IPS-NIHi7 (cell line): ENCODE results near the gene MED31.
"Not testable (repeated sequence)": the region's sequence is repeated elsewhere in the genome, so short reads cannot be mapped to it uniquely, and the experiment has no call there.

Experiments
- DNase-seq: peaks from one replicate; pipeline ENCODE4 v3.0.0; 2012; ENCODE audit warnings: mixed read lengths; ENCODE audit errors: extremely low spot score

MED31 gene

DNA sequence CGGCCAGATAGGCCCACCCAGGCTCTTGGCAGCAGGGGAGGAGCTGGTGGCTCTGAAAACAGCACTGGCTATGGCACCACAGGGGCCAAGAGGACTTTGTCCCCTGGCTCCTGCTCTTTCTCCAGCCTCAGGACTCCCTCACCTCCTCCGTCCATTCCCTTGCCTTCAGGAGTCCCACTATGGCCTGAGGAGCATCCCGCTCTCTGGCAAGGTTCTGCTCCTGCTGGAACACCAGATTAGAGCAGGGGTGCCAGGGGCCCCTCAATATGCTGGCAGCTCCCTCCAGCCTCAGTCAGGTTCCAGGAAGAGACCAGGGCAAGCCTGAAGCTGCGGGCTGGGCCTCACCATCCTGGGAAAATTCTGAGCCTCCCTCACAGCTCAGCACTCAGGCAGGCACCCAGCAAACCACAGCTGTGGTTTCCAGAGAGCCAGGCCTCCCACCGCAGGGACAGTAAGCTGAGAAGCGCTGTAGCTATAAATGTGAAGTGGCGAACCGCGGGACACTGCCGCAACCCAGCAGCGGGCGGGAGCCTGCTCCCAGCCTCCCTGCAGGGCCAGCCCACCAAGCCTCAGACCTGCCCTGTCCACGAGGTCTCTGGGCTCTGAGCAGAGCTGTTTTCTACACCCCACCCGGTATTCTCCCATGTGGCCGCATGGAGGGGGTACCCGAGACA lies 25.9 kb upstream of the MED31 start:
- no peak for DNase-seq

DNA sequence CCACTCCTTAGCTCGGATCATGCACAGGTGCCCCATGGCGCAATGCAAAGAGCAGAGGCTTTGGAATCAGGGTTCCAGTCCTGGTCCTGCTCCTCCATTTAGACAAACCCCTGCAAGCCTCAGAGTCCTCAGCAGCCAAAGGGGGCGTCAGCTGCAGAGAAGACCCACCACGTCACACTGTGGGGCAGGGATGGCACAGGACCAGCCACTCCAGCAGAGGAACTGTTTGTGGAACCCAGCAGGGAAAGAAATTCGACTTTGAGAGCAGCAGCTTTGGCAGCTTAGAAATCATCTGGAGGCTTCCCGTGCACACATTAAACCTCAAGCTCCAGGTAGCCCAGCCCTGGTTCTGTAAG lies 25.4 kb upstream of the MED31 start:
- no peak for DNase-seq

DNA sequence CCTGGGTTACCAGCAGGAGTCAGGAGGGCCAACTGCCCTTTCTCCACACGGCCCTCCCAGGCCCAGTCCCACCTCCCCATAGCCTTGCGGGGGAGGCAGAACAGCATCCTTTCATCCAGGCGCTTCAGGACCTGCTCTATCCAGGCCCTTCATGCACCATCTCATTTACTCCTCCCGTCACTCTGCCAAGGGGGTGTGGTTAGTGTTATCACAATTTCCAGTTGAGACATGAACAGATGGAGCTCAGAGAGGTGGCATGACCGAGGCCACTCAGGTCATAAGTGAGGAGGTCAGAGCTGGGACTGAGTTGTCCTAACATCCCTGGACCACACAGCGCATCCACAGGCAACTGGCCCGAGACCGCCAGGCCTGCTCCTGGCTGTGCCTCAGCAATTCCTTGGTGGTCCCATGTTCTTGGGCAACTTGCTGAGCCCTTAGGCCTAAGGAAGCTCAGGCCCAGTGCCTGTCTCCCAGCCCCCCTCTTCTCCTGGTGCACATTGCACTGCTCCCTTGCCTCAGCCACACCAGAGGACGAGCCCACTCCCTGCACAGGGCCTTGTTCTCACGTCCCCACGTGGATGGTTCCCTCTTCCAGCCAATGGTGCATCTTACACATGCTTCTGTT lies 23.9 kb upstream of the MED31 start:
- DNase-seq = no peak

DNA sequence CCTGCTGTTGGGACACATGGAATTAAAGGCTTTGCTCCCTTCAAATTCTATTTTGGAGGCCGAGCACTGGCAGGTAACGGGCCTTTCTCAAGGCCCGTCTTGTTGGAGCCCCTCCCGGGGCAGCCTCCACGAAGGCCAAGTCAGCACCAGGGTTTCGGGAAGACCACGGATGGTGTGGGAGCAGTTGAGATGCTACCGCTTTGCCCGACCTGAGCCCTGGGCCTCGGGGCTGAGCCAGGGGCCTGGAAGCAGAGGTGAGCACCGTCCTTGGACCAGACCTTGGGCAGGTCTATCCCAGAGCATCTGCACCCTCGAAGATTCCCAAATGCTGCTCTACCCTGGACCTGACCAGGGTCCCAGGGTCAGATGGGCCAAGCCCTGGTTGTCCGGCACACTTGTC lies 23.2 kb upstream of the MED31 start:
- DNase-seq = no peak

DNA sequence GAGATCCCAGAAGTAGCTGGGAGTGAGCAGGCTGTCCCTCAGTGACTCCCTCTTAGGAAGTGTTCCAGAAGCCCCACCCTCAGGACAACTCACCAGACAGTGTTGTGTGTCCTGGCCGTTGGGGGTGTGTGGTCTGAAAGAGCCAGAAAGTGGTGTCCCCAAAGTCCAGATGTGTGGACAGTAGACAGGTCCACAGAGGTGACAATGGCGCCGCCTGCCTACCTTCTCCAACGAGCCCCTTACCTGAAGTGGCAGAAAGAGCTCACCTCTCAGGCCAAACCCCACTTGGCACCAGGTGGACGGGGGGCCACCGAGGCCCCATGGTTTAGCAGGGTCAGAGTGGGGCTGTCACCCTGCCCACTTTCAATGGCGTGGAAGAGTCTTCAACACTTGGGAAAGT lies 20.0 kb upstream of the MED31 start:
- no peak for DNase-seq

DNA sequence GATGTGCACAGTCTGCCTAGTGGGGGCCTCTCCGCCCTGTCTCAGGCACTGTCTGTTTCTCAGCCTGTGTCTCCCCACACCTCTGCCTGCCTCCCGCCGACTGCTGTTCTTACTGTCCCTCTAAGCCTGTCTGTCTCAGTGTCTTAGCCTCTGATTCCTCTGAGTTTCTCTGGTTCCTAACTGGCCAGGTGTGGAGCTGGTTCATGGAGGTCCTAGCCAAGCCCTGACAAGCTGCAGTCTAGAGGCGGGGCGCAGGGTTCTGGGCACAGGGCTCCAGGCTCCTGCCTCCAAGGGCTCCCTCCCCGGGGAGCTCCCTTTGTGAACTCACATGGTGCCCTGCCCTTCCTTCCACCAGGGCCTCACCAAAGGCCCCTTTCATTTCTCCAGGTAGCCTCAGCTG lies 19.6 kb upstream of the MED31 start:
- DNase-seq = peak; percentile 7

DNA sequence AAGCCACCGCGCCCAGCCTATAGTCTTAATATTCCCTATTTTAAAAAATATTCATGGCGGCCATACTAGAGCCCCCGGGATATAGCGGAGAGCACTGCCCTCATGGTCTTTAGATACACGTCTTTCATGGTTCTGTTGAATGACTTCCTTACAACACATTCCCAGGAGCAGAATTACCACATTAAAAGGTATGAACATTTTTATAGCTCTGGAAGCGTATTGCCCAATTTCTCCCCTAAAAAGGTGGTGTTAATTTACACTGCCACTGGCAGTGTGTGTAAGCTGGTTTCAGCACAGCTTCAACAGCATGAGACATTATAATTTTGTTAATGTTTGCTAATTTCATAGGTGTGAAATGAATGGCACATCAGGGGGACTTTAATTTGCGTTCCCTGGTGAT lies 19.2 kb upstream of the MED31 start:
- no peak for DNase-seq

DNA sequence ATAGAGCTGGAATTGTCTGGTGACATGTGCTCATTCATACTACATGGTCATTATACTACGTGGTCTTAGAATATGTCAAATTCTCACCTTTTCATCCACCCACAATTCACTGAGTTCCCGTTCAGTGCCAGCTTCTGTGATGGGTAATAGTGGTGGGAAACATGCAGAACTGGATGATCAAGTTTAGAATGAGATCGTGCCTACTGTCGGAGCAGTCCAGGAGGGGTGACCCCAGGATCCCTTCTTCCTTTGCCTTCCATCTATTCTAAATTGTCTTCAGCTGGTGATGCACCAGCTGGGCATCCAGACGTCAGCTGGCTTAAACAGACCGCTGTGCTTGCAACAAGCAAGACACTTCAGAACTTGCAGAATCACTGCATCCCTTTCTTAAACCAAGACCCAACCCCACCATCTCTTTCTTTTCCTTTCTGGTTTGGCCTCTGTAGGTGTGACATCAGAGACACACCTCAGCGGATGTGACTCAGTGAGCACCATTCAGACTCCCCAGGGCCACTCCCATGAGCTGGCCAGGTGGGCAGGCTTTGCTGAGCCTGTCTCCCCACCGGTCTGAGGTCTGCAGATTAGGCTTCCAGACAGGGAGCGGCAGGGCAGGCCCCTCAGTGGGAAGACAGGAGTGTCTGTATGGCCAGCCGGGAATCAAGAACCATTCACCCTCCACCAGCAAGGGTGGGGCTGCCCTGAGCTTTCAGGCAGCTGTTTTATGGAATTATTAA lies 18.2 kb upstream of the MED31 start:
- DNase-seq = peak; percentile 16

DNA sequence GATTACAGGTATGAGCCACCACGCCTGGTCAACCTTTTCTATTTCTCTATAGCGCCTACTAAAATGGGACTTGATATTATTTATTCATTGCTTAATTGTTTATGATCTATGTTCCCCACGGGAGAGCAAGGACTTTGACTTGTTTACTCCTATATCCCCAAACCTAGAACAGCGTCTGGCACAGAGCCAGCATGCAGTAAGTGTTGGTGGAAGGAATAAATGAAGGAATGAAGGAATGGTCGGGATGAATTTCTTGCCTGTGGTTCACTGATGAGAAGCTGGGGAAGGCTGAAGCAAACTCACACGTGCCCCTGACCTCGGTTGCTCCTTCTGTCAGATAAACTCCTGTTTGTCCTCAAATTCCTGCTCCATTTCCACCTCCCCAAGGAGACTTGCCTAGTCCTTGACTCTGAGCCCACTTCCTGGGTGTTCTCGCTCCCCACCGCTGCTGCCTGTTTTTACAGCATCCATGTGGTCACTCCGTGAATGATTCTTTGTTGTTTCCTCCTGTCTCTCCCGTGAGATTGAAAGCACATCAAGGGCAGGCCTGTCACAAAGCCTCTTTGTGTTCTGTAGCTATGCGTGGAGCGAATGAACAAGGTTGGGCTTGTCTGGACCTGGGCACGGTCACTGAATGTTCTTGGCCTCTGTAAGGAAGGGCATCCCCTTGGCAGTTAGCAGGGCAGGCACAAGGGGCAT lies 17.5 kb upstream of the MED31 start:
- no peak for DNase-seq

DNA sequence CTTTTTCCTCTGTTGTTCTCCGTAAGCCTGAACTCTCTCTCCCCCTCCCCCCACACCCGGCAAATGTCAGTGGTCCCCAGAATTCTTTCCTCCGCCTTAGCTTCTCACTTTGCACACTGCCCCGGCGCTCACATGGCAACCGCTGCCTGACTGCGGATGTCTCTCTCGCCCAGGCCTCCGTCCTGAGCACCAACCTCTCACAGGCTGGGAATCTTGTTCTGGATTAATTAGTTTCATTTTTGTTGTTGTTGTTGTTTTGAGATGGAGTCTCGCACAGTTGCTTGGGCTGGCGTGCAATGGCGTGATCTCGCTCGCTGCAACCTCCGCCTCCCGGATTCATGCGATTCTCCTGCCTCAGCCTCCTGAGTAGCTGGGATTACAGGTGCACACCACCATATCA lies 16.8 kb upstream of the MED31 start:
- DNase-seq = no peak

DNA sequence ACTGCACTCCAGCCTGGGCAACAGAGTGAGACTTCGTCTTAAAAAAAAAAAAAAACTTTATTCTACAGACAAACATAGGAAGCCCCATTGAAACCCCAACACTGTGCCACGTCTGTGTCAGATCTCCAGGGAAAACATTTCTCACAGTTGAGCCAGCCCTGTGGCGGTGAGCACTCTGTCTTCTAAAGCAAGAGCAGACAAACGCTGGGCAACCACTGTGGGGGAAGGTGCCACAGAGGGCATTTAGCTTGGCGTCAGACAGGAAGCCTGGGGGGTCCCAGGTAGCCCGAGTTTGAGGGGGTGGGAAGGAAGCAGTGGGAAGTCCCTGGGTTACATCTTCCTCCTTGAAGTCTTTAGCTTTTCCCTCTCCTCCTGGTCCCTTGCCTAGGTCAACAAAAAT lies 16.1 kb upstream of the MED31 start:
- no peak for DNase-seq

DNA sequence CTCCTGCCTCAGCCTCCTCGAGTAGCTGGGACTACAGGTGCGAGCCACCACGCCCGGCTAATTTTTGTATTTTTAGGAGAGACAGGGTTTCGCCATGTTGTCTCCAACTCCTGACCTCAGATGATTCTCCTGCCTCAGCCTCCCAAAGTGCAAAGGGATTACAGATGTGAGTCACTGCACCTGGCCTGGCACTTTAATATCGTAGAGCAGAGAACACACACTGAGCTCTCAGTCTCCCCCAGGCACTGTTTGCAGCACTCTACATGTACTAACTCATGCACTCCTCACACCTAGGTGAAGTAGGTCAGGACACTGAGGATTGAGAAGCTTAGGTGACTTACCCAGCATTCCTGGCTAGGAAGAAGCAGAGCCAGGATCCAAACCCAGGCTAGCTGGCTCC lies 15.2 kb upstream of the MED31 start:
- no peak for DNase-seq

DNA sequence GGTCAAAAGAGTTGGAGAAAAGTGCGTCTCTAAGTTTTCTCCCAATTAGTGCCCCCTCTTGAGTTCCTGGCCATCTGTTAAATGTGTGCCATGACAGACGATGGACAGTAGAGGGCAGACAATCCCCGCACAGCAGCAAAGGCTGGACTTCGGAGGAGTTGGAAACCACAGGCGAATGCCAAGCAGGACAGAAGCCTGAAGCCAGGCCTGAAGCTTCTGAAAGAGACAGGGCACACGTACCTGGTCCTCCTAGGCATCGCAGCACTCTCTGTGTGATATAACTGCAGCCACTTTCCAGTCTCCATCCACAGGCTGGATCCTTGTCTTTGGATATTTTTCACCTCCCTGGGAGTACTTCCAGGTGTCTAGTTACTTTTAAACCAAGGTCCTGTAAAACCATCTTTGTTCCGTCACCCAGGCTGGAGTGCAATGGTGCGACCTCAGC lies 14.7 kb upstream of the MED31 start:
- peak; percentile 85 for DNase-seq

DNA sequence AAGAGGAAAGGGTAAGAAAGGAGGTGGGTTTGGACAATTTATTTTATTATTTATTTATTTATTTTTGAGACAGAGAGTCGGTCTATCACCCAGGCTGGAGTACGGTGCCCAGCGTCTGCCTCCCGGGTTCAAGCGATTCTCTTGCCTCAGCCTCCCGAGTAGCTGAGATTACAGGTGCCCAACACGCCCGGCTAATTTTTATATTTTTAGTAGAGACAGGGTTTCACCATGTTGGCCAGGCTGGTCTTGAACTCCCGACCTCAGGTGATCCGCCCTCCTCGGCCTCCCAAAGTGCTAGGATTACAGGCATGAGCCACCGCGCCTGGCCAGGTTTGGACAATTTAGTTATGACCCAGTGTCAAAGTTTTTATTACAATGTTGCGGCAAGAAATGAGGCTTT lies 11.8 kb upstream of the MED31 start:
- DNase-seq = not testable (repeated sequence)

DNA sequence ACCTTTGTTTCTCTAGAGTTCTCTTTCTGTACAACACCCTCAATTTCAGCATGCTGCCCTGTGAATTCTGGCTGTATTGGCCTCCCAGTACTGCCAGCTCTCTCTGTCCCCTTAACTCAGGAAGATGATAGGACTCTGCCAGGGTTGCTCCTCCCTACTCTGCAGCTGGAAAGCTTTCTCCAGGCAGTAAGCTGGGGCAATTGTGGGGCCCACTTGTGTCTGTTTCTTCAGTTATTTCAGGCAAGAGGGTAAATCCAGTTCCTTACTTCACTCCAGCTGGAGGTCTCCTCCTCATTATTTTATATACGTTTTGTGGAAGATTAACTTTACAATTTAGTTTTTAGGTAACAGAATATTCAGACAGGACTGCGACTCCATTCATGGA lies 10.1 kb upstream of the MED31 start:
- DNase-seq = no peak

DNA sequence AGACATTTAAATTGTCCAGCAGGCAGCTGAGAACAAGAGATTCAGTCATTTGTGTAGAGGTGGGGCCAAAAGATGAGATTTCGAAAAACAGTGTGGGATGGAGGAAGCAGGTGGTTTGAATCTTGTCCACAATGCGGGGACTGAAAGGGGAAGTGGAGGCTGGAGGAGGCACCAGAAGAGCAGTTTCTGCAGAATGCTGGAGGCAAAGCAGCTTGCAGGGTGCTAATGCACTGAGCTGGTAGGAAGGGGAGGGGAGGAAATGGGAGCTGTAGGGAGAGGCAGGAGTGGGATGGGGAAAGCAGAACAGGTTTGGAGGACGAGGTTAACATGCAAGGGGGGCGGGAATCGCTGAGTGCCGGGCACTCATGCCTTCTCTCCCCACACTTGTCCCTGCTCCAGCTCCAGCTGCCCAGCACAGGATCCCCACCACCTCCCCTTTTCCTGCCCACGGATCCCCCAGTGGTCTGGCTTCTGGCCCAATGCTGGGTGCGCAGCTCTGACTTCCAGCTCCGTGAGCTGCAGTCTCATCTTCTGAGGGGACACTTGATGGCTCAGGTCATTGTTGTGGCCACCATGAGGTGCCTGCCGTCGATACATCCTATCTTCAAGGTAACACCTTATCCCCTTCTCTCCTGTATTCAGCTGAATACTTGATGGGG lies 9.5 kb upstream of the MED31 start:
- no peak for DNase-seq

DNA sequence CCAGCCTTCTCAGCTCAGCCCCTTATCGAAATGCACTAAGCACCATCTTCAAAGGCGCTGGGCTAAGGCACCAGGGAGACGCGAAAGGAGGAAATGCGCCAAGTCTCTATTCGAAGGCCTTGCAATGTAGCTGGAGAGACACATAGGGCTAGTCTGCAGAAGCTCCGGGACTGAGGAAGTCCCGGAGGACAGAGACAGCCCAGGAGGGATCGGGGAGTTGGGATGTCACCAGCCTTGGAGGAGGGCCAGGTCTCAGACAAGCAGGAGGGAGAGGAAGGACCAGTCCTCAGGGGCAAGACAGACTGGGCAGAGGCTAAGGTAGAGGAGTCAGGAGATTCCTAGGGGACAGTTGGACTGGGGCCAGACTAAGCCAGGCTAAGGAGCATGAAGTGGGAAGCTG lies 8.7 kb upstream of the MED31 start:
- no peak for DNase-seq

DNA sequence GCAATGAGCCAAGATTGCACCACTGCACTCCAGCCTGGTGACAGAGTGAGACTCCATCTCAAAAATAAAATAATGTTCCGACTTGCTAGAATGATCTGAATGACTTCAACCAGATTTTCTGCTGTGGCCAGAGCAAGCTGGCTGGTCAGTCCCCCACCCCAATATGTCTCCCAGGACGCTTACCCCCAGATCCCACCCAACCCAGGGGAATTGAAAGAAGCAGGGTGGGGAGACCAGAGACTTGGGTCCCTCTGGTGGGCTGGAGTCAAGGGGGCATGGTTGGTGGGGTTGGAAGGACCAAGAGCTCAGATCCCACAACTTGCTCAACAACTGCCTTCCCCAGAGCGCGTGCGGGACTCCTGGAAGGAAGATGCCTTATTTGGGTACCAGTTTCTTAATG lies 7.0 kb upstream of the MED31 start:
- DNase-seq = not testable (repeated sequence)

DNA sequence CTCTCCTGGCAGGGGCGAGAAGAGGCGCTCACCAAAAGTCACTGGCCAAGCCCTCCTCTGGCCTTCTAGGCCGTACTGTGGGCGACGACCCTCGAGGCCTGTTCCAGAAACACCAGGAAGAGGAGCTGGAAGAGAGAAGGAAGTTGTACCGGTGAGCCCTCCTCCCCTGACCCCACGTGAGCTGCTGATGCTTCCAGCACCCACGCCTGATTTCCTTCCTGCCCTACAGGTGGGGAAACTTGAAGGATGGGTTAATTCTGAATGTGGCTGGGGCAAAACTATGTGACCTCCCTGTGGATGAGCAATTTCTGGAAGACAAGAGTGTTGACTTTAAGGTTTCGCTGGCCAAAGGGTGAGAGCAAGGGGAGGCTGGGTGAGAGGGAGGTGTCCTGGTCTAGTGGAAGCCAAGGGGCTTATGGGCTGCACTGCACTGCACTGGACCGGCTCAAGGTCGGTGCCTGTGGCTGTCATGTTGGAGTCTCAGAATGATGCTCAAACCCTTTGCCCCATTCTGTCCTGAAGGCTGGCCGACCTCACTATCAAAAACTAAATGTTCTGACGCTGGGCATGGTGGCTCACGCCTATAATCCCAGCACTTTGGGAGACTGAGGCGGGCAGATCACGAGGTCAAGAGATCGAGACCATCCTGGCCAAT lies 6.4 kb upstream of the MED31 start:
- DNase-seq = no peak

DNA sequence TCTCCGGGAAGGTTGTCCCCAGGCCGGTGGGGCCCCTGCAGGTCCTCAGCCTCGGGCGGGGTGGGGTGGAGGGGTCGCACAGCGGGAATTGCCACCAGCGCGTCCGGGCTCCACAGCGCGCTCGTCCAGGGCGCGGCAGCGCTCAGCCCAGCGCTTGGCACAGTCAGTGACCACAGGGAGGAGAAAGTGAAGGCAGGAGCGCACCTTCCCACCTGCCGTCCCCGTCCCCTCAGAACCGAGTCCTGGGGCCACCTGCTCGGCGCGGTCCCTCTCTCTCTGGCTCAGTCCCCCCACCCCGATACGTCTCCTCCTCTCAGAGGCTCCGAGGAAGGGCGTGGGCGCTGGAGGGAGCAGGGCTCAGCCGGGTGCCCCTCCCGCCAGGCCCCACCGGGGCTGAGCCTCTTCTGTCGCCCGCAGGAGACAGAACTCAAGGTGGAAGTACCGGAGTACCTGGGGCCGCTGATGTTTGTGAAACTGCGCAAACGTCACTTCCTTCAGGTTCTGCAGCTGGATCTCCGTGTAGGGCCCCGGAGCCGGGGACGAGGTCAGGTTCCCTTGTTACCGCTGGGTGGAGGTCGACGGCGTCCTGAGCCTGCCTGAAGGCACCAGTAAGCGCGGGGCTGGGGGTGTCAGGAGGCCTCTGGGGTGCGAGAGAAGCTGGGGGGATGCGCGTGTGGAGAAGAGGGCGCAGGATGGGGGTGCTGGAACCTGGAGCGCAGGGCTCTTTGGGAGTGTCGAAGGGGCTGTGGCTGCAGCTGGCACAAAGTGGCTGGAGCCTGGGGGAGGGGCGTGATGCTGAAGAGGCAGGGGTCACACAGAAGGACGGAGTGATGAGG lies 5.6 kb upstream of the MED31 start:
- DNase-seq = peak; percentile 61
